Measurements from ENCODE around the gene PTPRJ.

The PTPRJ gene

GRCh38 chr11:48168815-48169214 is 188.5 kb downstream of the PTPRJ start:
- DNase-seq (ENCODE audit: extremely low spot score), result no peak
- TF ChIP-seq CTCF (IDR thresholded peaks at IDR 0.05; ENCODE audit: control extremely low read depth, extremely low read depth, low read depth, missing control alignments), result no peak
- POLR2A ChIA-PET, result no interaction called here
- CTCF ChIA-PET, result no interaction called here

GRCh38 chr11:48169259-48169658 is 188.9 kb downstream of the PTPRJ start:
- POLR2A ChIA-PET, result no interaction called here
- TF ChIP-seq CTCF (IDR thresholded peaks at IDR 0.05; ENCODE audit: control extremely low read depth, extremely low read depth, low read depth, missing control alignments), result no peak
- CTCF ChIA-PET, result no interaction called here
- no peak for DNase-seq (ENCODE audit: extremely low spot score)

GRCh38 chr11:48169717-48170116 is 189.4 kb downstream of the PTPRJ start:
- DNase-seq (ENCODE audit: extremely low spot score), result no peak
- CTCF ChIA-PET, result no interaction called here
- POLR2A ChIA-PET, result no interaction called here
- TF ChIP-seq CTCF (IDR thresholded peaks at IDR 0.05; ENCODE audit: control extremely low read depth, extremely low read depth, low read depth, missing control alignments), result no peak

DNA sequence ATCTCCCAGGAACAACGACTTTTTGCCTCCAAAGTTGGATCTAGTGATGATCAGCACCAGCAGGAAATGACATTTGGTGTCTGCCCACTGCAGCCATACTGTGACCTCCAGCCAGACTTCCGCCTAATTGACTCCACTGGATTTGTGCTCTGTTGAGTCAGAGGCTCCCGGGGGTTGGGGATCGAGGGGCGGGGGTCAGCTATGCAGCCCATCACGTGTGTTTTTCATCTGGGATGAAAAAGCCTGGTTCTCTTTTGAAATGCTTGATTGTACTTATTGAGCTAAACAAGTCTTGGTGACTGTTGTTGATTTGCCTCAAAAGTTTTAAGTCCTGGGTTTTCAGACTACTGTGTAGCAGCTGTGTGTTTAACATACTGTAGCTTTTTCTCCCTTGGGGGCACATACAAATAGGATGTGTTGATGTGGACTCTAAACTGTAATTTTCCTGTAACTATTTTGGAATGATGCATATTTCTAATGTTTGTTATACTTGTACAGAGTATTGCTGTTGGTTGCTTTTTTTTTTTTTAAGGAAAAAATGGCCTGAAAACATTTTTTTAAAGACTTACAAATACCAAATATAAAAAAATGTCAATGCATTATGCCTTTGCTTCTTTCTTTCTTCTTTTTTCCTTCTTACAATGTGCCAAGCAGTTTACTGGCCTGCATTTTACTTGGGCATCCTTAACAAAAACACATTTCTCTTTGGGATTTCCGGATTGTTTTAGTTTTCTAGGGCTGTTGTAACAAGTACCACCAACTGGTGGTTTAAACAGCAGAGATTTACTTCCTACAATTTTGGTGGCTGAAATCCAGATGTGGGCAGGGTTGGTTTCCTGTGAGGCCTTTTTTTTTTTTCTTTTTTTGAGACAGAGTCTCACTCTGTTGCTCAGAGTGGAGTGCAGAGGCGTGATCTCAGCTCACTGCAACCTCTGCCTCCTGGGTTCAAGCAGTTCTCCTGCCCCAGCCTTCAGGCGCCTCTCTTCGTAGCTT is 190.2 kb downstream of the PTPRJ start:
- ChIA-PET CTCF (no interaction called here), POLR2A (no interaction called here)
- no peak for DNase-seq (ENCODE audit: extremely low spot score)
- TF ChIP-seq CTCF (IDR thresholded peaks at IDR 0.05; ENCODE audit: control extremely low read depth, extremely low read depth, low read depth, missing control alignments), result no peak

DNA sequence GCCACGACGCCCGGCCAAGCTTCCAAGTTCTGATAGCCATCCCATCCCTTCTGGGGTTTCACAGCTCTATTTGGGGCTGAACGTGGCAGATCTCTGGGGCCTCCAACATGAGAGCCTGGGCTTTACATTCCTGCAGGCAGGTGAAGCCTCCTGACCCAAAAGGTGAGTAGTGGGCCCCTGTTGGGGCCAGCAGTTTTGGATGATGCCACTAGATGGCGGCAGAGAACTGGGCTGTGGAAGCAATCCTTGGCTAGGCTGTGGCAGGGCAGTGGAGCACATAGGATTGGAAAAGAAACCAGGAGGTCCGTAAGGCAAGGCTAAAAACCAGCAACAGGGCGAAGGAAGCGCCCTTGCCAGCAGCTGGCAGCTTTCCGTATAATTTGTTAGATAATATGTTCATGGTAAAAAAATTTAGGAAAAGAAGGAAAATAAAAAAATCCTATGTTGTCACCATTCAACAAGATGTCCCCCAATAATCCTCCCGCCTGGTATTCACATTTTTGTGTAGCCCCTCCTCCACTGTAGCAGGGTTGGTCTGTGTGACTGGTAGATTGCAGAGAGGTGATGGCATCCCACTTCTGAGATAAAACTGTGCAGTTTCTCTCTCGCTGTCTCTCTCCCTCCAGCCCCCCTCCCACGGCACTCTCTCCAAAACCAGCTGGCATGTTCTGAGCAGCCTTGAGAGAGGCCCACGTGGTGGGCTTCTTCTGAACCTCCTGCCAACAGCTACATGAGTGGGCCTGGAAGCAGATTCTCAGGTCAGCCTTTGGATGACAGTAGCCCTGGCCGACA is 192.7 kb downstream of the PTPRJ start:
- POLR2A ChIA-PET, result no interaction called here
- CTCF ChIA-PET, result interaction anchor here (0.8 to 4.0 kb wide), 9 partner anchors 8 to 1822 kb away, joined by 3 to 41 read pairs (median 3); no protein-coding TSS in a partner anchor
- peak; percentile 73 for DNase-seq (ENCODE audit: extremely low spot score)
- TF ChIP-seq CTCF (IDR thresholded peaks at IDR 0.05; ENCODE audit: control extremely low read depth, extremely low read depth, low read depth, missing control alignments), result peak; percentile 79

GRCh38 chr11:48177661-48178060 is 197.3 kb downstream of the PTPRJ start:
- DNase-seq (ENCODE audit: extremely low spot score), result no peak
- ChIA-PET CTCF (no interaction called here), POLR2A (no interaction called here)
- no peak for TF ChIP-seq CTCF (IDR thresholded peaks at IDR 0.05; ENCODE audit: control extremely low read depth, extremely low read depth, low read depth, missing control alignments)

Data from GM10248 (cell line).